Measurements from ENCODE around the gene TMEM150B. TPM values are rescaled to one million over a fixed set of nuclear protein-coding genes. Genes with fewer than 3 reads are reported as not detected.

Gene TMEM150B
- total and polyA plus RNA-seq, 10 donors, result 1.7 to 34.1 (median 7.8) TPM

DNA sequence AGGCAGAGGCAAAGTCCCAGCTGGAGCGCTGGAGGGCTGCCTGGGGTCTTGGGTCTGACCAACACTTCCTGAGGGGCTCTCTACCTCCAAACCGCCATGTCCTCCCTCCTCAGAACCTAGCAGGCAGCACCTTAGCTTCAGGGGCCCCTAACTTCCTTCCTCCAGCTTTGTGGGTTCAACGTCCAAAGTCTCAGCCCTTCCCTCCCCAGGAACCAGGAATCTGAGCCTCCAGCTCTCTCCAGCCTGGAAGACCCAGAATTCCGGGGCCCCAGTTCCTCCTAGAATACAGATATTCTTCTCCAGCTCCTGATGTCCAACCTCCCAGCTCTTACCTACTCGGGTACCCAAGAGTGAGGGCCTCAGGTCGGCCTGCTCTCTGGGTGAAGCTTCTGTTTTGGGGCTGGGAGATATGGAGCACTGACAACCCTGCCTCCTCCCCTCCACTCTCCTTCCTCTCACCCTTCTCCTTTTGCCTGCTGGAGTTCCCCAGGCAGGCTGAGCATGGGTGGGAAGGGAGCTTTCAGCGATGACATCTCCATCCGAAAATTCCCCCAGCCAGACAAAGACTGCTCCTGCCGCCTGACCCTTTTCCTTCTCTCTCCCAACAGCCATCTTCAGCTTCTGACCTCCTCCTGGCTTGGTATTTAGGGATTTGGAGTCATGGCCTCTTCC, 3.5 kb downstream of the TMEM150B start:
- Histone ChIP-seq H3K27me3 (replicated peaks in 1 of 7) (peaks cover 0 to 24% (median 0%) of the 10 kb centered on the region in 7 donors), H3K9me3 (no peaks in the 10 kb centered on the region), H3K4me3 (no peak overlapping the region), H3K27ac (no peak overlapping the region), H3K4me1 (peaks cover 0 to 40% (median 0%) of the 10 kb centered on the region in 6 donors), H3K36me3 (peaks cover 0 to 10% (median 0%) of the 10 kb centered on the region in 6 donors)
- intact Hi-C loops (cut with DNase I; ENCODE audit: low total_unique reads), result no loop called here
- TF ChIP-seq CTCF (IDR thresholded peaks at IDR 0.05 in 8 of 11, conservative IDR thresholded peaks at IDR 0.05 in 3 of 11) (no peak), POLR2AphosphoS5 (IDR thresholded peaks at IDR 0.05) (no peak), POLR2A (IDR thresholded peaks at IDR 0.05) (no peak)
- 37 to 57% (median 48%) methylated on average over 9 of the region's 9 CpGs for WGBS, 5 donors
- DNase-seq, result no peak

- H3K4me3 ChIP-seq, result no peak overlapping the region
- no peak for TF ChIP-seq POLR2AphosphoS5 (IDR thresholded peaks at IDR 0.05)
- TF ChIP-seq POLR2A (IDR thresholded peaks at IDR 0.05), result no peak
- TF ChIP-seq CTCF (IDR thresholded peaks at IDR 0.05 in 8 of 11, conservative IDR thresholded peaks at IDR 0.05 in 3 of 11), result no peak
- peaks cover 0 to 13% (median 0%) of the 10 kb centered on the region in 6 donors for H3K36me3 ChIP-seq
- no peaks in the 10 kb centered on the region for H3K9me3 ChIP-seq
- no peak overlapping the region for H3K27ac ChIP-seq
- H3K27me3 ChIP-seq (replicated peaks in 1 of 7), result peaks cover 0 to 24% (median 0%) of the 10 kb centered on the region in 7 donors
- 83 to 89% (median 86%) methylated on average over 8 of the region's 8 CpGs for WGBS, 5 donors
- DNase-seq, result no peak
- H3K4me1 ChIP-seq, result peaks cover 0 to 34% (median 0%) of the 10 kb centered on the region in 6 donors
- intact Hi-C loops (cut with DNase I; ENCODE audit: low total_unique reads), result no loop called here
Measured at GRCh38 chr19:55320844-55321419, 4.2 kb downstream of the TMEM150B start.

GRCh38 chr19:55319785-55320184, 5.4 kb downstream of the TMEM150B start:
- H3K4me1 ChIP-seq, result peaks cover 0 to 23% (median 0%) of the 10 kb centered on the region in 6 donors
- H3K9me3 ChIP-seq, result no peaks in the 10 kb centered on the region
- H3K27me3 ChIP-seq (replicated peaks in 1 of 7), result peaks cover 0 to 24% (median 0%) of the 10 kb centered on the region in 7 donors
- DNase-seq, result no peak
- intact Hi-C loops (cut with DNase I; ENCODE audit: low total_unique reads), result no loop called here
- TF ChIP-seq POLR2AphosphoS5 (IDR thresholded peaks at IDR 0.05), result no peak
- WGBS, 5 donors, result 40 to 69% (median 59%) methylated on average over 21 of the region's 21 CpGs
- H3K4me3 ChIP-seq, result no peak overlapping the region
- H3K27ac ChIP-seq, result no peak overlapping the region
- H3K36me3 ChIP-seq, result peaks cover 0 to 13% (median 0%) of the 10 kb centered on the region in 6 donors

- no peak overlapping the region for H3K27ac ChIP-seq
- H3K4me1 ChIP-seq, result peaks cover 0 to 6% (median 0%) of the 10 kb centered on the region in 6 donors
- 84 to 91% (median 87%) methylated on average over 8 of the region's 8 CpGs for WGBS, 5 donors
- H3K27me3 ChIP-seq (replicated peaks in 1 of 7), result peaks cover 0 to 10% (median 0%) of the 10 kb centered on the region in 7 donors
- TF ChIP-seq POLR2A (IDR thresholded peaks at IDR 0.05) (no peak), CTCF (IDR thresholded peaks at IDR 0.05 in 8 of 11, conservative IDR thresholded peaks at IDR 0.05 in 3 of 11) (no peak), POLR2AphosphoS5 (IDR thresholded peaks at IDR 0.05) (no peak)
- intact Hi-C loops (cut with DNase I; ENCODE audit: low total_unique reads), result no loop called here
- DNase-seq, result no peak
- no peaks in the 10 kb centered on the region for H3K9me3 ChIP-seq
- H3K36me3 ChIP-seq, result peaks cover 0 to 13% (median 0%) of the 10 kb centered on the region in 6 donors
- no peak overlapping the region for H3K4me3 ChIP-seq
Measured at GRCh38 chr19:55316646-55317045, 8.5 kb downstream of the TMEM150B start.
